NT2/D1 (cell line): Measurements from ENCODE around the gene FBXO28.

ENCODE experiments used
- SUZ12 ChIP-seq: IDR thresholded peaks from 2 replicates; pipeline ENCODE4 v1.6.1; 2011; ENCODE audit not compliant: insufficient read length, insufficient read depth; ENCODE audit errors: extremely low read depth
- YY1 ChIP-seq: IDR thresholded peaks from 2 replicates; pipeline ENCODE4 v1.6.1; 2011; ENCODE audit not compliant: insufficient read length, insufficient read depth
- ZNF274 ChIP-seq: IDR thresholded peaks from 2 replicates; pipeline ENCODE4 v1.6.1; 2011; ENCODE audit warnings: mild to moderate bottlenecking, low read depth, low read length

DNA sequence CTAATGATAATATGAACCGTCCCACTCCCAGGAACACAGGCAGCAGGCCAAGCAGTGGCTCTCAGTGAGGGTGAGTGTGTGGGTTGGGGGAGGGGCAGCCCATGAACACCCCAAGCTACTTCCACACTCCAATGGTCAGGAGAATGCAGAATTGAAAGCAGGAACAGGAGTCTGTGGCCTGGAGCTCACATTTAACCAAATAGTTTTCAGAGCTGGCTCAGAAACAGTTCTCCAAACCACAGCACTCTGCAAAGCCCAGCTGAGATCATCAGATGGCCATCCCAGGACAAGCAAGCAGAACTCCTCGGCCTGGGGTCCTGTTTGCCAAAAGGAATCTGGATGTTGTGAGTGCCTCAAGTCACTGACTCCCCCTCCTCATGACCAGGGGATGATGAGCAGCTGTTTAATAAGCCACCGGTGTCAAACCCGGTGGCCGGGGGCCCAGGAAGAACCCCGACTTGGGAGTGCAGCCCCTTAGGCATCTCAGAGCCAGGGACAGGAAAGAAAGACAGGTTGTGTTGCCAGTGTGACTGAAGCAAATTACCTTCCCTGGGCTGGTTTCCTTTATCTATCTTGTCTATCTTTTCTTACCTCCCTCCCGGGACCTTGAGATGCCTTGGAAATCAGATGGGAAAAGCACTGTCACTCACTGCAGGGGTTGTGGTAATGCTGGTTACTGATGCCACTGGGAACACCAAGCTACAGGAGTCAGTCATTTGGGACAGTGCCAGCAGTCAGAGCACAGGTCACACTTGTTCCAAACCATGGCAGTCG lies 89.5 kb downstream of the FBXO28 start:
- no peak for TF ChIP-seq YY1
- no peak for TF ChIP-seq ZNF274
- no peak for TF ChIP-seq SUZ12
